Measurements from ENCODE around the gene ECPAS. TPM values are rescaled to one million over a fixed set of nuclear protein-coding genes. Genes with fewer than 3 reads are reported as not detected.
"Not testable (repeated sequence)": the region's sequence is repeated elsewhere in the genome, so short reads cannot be mapped to it uniquely, and the experiment has no call there.

ECPAS gene
- total RNA-seq, 2 donors from 2014 or later = 57.5 to 95.7 TPM

DNA sequence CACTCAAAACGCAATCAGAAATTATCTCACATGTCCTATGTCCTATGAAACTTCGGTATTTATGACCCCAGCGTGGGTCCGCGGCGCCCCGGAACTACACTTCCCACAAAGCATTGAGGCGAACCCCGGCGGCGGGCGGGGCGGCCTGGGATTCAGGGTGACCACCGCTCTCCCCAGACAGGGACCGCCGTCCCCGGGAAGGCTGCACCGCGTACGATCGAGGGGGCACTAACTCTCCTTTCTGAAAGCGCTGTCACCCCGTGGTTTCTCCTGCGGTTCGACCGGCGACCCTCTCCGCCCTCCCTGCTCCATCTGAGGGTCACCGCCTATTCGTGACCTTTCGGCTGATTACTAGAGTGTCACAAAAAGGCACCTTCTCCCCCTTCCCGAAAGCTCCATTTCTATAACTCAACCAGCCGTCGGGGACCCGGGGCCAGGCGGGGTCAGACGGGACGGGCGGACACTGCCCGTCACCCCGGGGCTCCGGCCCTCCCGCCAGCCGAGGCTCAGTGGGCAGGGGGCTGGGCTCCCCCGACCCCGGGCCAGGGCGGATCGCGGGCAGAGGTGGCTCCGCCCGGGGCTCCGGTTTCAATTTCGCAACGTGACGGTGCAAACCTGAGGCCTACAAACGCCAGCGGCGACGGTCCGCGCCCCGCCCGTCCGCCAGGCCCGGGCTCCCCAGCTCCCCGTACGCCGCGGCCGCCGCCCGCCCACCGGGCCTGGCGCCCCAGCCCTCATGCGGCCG lies 1.3 kb downstream of the ECPAS start:
- Mint-ChIP-seq H3K36me3 (peaks cover 11 to 19% of the 10 kb centered on the region in 2 donors), H3K27ac (peak overlapping the region; percentile 87 to 89), H3K9me3 (no peaks in the 10 kb centered on the region)
- DNase-seq (ENCODE audit: low spot score in 2 of 2) = peak; percentile 64 to 78
- ATAC-seq = peak; percentile 44 to 58

GRCh38 chr9:111481885-111482636 lies 2.1 kb downstream of the ECPAS start:
- Mint-ChIP-seq H3K36me3 (peaks cover 11 to 25% of the 10 kb centered on the region in 2 donors), H3K27ac (peak overlapping the region; percentile 87 to 90), H3K9me3 (no peaks in the 10 kb centered on the region)
- DNase-seq (ENCODE audit: low spot score in 2 of 2) (no peak), ATAC-seq (no peak)

GRCh38 chr9:111477677-111478076 lies 6.5 kb downstream of the ECPAS start:
- no peak for ATAC-seq
- no peak for DNase-seq (ENCODE audit: low spot score in 2 of 2)
- no peaks in the 10 kb centered on the region for H3K9me3 Mint-ChIP-seq
- peaks cover 11 to 25% of the 10 kb centered on the region in 2 donors for H3K36me3 Mint-ChIP-seq
- no peak overlapping the region for H3K27ac Mint-ChIP-seq

GRCh38 chr9:111475195-111475594 lies 9.0 kb downstream of the ECPAS start:
- Mint-ChIP-seq H3K9me3 (no peaks in the 10 kb centered on the region), H3K27ac (no peak overlapping the region), H3K36me3 (peaks cover 0 to 13% of the 10 kb centered on the region in 2 donors)
- DNase-seq (ENCODE audit: low spot score in 2 of 2) = no peak
- ATAC-seq = no peak

DNA sequence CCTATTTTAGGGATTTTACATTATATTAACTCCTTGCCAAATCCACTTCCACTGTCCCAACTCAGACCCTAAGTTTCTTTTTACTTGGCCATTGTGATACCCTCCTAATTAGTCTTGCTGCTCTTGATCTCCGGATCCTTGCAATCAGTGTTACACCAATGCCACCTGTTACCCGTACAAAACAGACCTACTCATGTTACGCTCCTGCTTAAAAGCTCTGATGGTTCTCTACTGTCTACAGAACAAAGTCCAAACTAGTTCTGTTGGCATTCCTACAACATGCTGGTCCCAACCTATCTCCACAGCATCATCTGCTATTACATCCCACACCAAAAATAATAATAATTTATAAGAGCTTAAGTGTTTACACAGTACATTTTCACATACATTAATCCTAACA lies 9.8 kb downstream of the ECPAS start:
- Mint-ChIP-seq H3K36me3 (peaks cover 0 to 13% of the 10 kb centered on the region in 2 donors), H3K27ac (no peak overlapping the region), H3K9me3 (no peaks in the 10 kb centered on the region)
- no peak for DNase-seq (ENCODE audit: low spot score in 2 of 2)
- no peak for ATAC-seq

- Mint-ChIP-seq H3K36me3 (peaks cover 15 to 27% of the 10 kb centered on the region in 2 donors), H3K9me3 (peaks cover 4 to 10% of the 10 kb centered on the region in 2 donors), H3K27ac (no peak overlapping the region)
- ATAC-seq (no peak), DNase-seq (ENCODE audit: low spot score in 2 of 2) (no peak)
These were observed 16.3 kb downstream of the ECPAS start for GRCh38 chr9:111467778-111468367.

DNA sequence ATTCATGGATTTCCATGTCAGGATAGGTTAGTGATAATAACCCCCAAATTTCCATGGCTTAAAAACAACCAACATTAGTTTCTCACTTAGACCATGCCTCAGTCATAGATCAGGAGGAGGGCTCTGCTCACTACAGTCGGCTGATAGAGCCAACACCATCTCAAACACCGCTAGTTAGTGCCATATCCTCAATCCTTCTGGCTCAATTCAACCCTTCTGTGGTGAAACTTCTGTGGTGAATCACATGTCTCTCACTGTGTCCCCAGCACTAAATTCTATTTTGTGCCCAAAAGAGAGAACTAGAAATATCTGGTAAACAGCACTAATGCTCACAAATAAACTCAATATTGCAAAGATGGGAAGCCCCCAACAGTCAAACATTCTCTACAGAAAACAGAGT lies 21.1 kb downstream of the ECPAS start:
- ATAC-seq = no peak
- Mint-ChIP-seq H3K36me3 (peaks cover 25 to 41% of the 10 kb centered on the region in 2 donors), H3K9me3 (peaks cover 10 to 18% of the 10 kb centered on the region in 2 donors), H3K27ac (no peak overlapping the region)
- DNase-seq (ENCODE audit: low spot score in 2 of 2) = no peak

DNA sequence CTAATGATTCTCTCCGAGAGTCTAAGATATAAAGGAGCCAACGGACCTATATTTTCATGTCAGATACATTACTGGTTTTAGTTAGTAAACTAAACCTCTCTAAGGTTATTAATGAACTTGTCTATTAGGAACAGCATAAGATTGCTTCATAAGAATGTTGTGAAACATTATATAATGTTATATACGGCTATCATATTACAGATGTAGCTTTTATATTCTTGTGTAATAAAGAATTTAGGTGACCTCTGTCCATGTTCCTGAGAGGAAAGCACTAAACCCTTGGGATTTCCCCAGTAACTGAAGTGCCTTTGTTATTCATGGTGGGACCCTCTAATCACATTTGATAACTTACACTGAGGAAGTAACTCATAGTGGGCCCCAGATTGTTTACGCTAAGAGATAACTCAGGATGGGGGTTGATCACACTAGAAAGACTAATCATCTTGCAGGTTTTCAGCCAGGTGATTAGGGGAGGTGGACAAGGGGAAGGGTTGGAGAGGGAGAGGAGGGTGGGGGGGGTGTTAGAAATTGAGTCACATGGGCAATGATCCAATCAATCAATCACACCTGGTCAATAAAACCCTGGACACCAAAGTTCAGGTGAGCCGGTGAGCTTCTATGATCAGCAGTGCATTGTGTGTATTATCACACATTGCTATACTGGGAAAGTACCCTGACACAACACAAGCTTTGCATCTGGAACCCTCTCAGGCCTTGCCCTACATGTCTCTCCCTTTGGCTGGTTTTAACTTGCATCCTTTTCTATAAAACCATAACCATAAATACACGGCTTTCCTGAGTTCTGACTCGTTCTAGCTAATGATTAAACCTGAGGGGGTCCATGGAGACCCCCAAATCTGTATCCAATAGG lies 25.8 kb downstream of the ECPAS start:
- DNase-seq (ENCODE audit: low spot score in 2 of 2) (no peak), ATAC-seq (no peak)
- Mint-ChIP-seq H3K36me3 (peaks cover 15 to 19% of the 10 kb centered on the region in 2 donors), H3K27ac (no peak overlapping the region), H3K9me3 (peaks cover 6 to 12% of the 10 kb centered on the region in 2 donors)

- Mint-ChIP-seq H3K27ac (no peak overlapping the region), H3K36me3 (peaks cover 3% of the 10 kb centered on the region in 2 donors), H3K9me3 (peaks cover 1 to 2% of the 10 kb centered on the region in 2 donors)
- DNase-seq (ENCODE audit: low spot score in 2 of 2) (no peak), ATAC-seq (no peak)
These were observed 27.7 kb downstream of the ECPAS start for GRCh38 chr9:111456529-111456928.

DNA sequence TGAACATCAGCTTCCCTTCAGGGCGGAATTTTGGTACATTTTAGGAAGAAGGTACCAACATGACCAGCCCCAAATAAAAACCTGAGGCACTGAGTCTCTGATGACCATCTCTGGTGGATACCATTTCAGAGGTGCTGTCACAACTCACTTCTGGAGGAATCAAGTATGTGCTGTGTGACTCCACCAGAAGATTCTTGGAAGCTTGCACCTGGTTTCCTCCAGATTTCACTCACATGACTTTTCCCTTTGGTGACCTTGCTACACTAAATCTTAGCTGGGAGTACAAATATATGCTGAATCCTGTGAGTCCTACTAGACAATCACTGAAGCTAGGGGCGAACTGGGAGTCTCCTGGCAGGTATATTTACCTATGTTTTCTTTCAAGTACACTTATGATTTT lies 28.5 kb downstream of the ECPAS start:
- DNase-seq (ENCODE audit: low spot score in 2 of 2) (no peak), ATAC-seq (no peak)
- Mint-ChIP-seq H3K27ac (no peak overlapping the region), H3K36me3 (no peaks in the 10 kb centered on the region), H3K9me3 (no peaks in the 10 kb centered on the region)

DNA sequence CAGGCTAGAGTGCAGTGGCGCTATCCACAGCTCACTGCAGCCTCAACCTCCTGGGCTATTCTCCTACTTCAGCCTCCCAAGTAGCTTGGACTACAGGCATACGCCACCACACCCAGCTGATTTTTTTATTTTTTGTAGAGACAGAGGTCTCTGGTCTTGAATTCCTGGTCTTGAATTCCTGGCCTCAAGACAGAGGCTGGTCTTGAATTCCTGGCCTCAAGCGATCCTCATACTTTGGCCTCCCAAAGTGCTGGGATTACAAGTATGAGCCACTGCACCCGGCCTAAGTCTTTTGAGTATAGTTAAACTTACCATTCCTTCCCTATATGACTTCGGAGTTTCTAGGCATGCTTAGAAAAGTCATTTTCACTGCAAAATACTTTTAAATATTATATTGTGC lies 29.4 kb downstream of the ECPAS start:
- ATAC-seq (no peak), DNase-seq (ENCODE audit: low spot score in 2 of 2) (no peak)
- no peaks in the 10 kb centered on the region for H3K9me3 Mint-ChIP-seq
- H3K36me3 Mint-ChIP-seq = peaks cover 4 to 8% of the 10 kb centered on the region in 2 donors
- no peak overlapping the region for H3K27ac Mint-ChIP-seq

DNA sequence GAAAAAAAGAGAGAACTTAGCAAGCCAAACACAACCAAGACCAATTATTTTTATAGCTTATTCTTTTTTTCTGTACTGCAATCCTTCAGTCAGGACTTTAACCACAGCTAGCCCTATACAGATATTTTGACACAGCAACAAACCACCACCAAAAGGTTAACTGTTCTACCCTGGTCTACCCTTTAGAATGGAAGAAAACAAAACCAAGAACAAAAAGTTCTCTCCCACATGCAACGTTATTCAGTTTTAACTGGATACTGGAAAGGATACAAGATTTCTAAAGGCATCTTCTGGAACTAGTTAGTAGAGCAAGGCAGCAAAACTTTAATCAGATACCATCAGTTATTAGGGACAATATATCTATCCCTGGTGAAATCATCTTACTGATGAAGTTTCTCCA lies 32.6 kb downstream of the ECPAS start:
- Mint-ChIP-seq H3K9me3 (no peaks in the 10 kb centered on the region), H3K36me3 (peaks cover 4 to 14% of the 10 kb centered on the region in 2 donors), H3K27ac (no peak overlapping the region)
- DNase-seq (ENCODE audit: low spot score in 2 of 2) (no peak), ATAC-seq (no peak)

- ATAC-seq = no peak
- Mint-ChIP-seq H3K9me3 (no peaks in the 10 kb centered on the region), H3K27ac (no peak overlapping the region), H3K36me3 (peaks cover 4 to 27% of the 10 kb centered on the region in 2 donors)
- no peak for DNase-seq (ENCODE audit: low spot score in 2 of 2)
These were observed 34.1 kb downstream of the ECPAS start for GRCh38 chr9:111450124-111450523.

GRCh38 chr9:111449705-111450104 lies 34.5 kb downstream of the ECPAS start:
- H3K9me3 Mint-ChIP-seq = no peaks in the 10 kb centered on the region
- ATAC-seq = no peak
- DNase-seq (ENCODE audit: low spot score in 2 of 2) = no peak
- H3K36me3 Mint-ChIP-seq = peaks cover 4 to 28% of the 10 kb centered on the region in 2 donors
- no peak overlapping the region for H3K27ac Mint-ChIP-seq

- H3K9me3 Mint-ChIP-seq; H3K27ac Mint-ChIP-seq; ATAC-seq; DNase-seq (ENCODE audit: low spot score in 2 of 2): not testable (repeated sequence)
- peaks cover 14 to 35% of the 10 kb centered on the region in 2 donors for H3K36me3 Mint-ChIP-seq
These were observed 38.4 kb downstream of the ECPAS start for GRCh38 chr9:111445799-111446198.

DNA sequence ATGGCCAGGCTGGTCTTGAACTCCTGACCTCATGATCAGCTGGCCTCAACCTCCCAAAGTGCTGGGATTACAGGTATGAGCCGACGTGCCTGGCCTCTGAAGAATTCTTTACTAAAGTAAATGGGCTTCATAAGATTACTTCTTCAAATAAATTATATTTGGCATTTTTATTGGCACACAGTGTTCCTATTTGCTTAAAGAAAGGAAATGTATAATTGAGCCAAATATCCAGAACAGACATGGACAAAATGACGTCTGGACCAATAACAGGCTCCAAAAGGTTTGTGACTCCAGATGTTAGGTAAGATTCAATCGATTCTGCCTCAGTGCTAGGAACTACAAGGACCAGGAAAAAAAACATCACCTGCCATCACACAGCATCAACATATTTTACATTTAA lies 40.7 kb downstream of the ECPAS start:
- ATAC-seq (no peak), DNase-seq (ENCODE audit: low spot score in 2 of 2) (no peak)
- H3K9me3 Mint-ChIP-seq = no peaks in the 10 kb centered on the region
- H3K27ac Mint-ChIP-seq = no peak overlapping the region
- peaks cover 23 to 29% of the 10 kb centered on the region in 2 donors for H3K36me3 Mint-ChIP-seq

Data from activated naive CD4-positive, alpha-beta T cell treated with anti-CD3 and anti-CD28 coated beads, Interleukin-2, amount 50 U/mL, for 72 hours (primary cell).